NCI-H146 treated with DMSO at 0.1 percent for 48 hours (cell line): ENCODE measurements around the gene FOXL1.

ENCODE experiments used
- DNase-seq: peaks from one replicate; lab custom pipeline; 2025; ENCODE audit not compliant: unreplicated experiment; lab: John Stamatoyannopoulos, UW

FOXL1 gene

DNA sequence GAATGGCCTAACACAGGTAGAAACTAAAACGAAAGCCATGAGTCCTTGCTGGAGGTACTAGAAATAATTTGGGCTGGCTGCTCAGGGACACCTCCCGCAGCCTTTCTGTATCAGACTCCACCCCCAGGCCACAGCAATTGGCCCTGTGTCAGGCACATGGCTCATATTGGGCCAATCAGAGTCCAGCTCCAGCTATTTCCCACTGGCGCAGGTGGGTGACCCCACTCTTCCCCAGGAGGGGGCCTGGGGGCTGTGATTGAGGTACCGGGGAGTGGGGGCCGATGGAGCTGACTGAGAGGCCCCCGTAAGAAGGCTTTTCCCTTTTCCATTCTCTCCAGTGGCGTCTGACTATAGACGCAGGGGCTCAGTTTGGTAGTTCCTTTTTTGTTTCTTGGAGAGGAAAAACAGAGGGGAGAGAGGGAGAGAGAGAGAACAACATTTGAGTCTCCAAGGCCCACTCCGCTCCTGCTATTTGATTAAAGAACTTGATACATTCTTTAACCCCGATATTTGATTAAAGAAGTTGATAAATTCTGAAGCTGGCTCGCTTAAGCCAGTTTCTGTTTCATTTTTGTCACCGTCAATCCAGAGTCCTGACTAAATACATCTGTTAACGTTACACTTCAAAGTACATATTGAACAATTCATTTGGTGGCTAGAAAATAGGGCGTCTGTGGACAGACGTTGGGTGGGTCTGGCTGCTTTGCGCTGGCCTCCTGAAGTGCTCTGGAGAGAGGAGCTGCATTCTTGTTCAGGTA lies 26.3 kb downstream of the FOXL1 start:
- no peak for DNase-seq

- DNase-seq: no peak
Observed at GRCh38 chr16:86605950-86606349, 27.6 kb downstream of the FOXL1 start.

- DNase-seq: no peak
Observed at GRCh38 chr16:86608301-86608747, 30.0 kb downstream of the FOXL1 start.

DNA sequence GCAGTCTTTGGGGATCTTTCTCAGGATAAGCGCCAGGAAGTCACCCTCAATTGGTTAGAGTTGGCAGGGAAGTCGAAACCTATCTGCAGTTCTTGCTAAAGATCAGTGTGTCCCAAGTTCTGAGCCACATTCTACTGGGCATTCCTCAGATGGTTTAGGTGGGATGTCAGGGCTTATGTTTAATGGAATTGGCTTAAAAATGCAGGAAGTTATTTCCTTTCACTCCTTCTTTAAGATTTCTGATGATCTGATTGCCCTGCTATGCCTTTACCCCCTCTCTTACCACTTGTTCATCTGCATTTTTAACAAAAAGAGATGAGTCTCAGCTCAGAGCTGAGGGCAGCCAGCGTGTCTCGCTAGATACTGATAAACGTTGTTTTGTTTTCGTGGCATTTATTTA lies 30.8 kb downstream of the FOXL1 start:
- DNase-seq: no peak

GRCh38 chr16:86609661-86610060 lies 31.3 kb downstream of the FOXL1 start:
- DNase-seq: no peak

DNA sequence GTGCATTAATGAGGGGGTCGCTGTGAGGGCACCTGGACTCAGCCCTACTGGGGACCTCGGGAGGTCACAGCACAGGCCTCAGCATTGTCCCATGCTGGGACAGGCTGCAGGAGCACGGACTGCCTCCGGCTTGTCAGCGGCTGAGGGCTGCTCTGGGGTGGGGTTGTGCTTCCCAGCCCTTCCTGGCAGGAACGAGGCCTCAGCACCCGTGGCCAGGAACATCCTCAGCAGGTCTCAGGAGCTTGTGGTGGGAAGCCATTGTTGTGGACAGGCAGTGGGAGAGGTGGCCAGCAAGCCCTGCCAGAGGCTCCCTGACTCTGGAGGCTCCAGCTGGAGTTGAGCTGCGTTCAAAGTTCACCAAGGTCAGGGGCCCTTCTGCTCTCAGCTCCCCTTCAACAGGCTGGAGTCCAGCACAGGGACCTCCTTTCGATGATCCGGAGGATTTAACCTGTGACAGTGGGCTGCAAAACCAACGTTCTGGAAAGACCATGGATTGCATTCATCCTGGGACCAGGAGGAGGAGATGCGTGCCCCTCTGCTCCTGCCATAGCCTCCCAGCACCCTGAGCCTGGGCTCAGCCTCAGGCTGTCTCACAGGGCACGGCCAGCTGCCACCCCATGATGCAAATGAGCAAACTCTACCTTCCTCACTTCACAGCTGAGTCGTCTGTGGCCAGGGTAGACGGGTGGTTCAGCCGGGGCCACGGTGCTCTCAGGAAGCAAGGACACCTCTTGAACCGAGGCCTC lies 32.6 kb downstream of the FOXL1 start:
- no peak for DNase-seq

DNA sequence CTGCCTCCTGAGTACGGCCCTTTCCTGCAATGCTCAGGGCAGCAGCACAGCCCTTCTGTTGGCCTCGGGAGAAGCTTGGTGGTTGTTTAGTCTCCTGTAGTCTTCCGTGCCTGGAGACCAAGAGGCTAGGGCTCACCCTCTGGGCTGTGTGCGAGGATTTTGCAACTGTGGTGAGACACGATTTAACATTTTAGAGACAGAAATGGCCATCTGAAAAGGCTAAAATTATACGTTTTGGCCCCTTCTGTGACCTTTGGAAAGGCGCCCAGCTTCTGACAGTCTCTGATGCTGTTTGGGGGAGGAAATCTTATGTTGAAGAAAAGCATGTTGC lies 33.1 kb downstream of the FOXL1 start:
- no peak for DNase-seq

- DNase-seq: no peak
Observed at GRCh38 chr16:86611941-86612340, 33.6 kb downstream of the FOXL1 start.

GRCh38 chr16:86614699-86615098 lies 36.4 kb downstream of the FOXL1 start:
- no peak for DNase-seq

DNA sequence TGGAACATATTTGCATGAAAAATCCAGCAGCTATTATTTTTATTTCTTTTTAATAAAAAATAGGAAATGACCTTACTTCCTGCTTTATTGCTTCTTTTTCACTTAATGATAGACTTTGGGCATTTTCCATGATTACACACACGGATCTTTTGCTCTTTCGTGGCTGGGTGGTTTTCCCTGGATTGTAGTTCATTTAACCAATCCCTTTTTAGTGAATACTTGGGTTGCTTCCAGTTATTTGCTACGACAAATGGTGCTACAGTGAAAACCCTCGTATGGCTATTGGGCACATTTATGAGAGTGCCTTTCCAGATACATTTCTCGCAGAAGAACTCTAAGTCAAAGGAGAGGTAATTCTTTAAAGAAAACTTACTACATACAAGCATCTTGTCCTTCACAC lies 38.6 kb downstream of the FOXL1 start:
- DNase-seq: no peak

- no peak for DNase-seq
Observed at GRCh38 chr16:86618431-86619238, 40.3 kb downstream of the FOXL1 start.

- DNase-seq: no peak
Observed at GRCh38 chr16:86619239-86619794, 41.0 kb downstream of the FOXL1 start.

GRCh38 chr16:86620184-86620583 lies 41.8 kb downstream of the FOXL1 start:
- DNase-seq: no peak

GRCh38 chr16:86621966-86622365 lies 43.6 kb downstream of the FOXL1 start:
- no peak for DNase-seq

GRCh38 chr16:86622700-86623615 lies 44.6 kb downstream of the FOXL1 start:
- DNase-seq: no peak

- DNase-seq: no peak
Observed at GRCh38 chr16:86625029-86625428, 46.7 kb downstream of the FOXL1 start.

GRCh38 chr16:86625821-86626220 lies 47.5 kb downstream of the FOXL1 start:
- DNase-seq: no peak

- DNase-seq: no peak
Observed at GRCh38 chr16:86626284-86626683, 47.9 kb downstream of the FOXL1 start.

- DNase-seq: no peak
Observed at GRCh38 chr16:86626966-86627365, 48.6 kb downstream of the FOXL1 start.

DNA sequence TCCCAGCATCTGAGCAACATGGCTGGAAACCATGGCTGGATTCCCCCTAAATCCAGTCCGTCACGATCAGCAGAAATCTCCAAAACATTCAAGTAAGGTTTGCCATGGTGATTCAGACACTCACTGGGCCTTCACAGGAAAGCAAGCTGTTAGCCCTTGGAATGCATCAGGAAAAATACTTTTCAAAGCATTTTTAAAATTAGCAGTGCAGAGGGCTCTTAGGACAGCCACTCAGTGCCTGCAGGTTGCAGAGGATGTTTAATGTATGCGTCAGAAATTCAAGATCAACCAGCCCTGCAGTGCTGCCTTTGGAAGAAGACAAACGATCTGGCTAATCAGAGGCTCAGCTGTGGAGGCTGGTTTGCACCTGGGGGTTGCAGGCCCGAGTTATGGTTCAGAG lies 50.3 kb downstream of the FOXL1 start:
- DNase-seq: no peak
